GM18517 (cell line): Measurements from ENCODE around the gene MYO15A.
A peak's percentile ranks its signal among the peaks of the same experiment; 100 is the strongest.

ENCODE experiments used
- ATAC-seq: cut with Tn5 transposase; IDR thresholded peaks from one replicate; pipeline ENCODE4 v1.9.1; 2021; ENCODE audit warnings: mild to moderate bottlenecking, moderate library complexity; ENCODE audit not compliant: unreplicated experiment

The MYO15A gene

DNA sequence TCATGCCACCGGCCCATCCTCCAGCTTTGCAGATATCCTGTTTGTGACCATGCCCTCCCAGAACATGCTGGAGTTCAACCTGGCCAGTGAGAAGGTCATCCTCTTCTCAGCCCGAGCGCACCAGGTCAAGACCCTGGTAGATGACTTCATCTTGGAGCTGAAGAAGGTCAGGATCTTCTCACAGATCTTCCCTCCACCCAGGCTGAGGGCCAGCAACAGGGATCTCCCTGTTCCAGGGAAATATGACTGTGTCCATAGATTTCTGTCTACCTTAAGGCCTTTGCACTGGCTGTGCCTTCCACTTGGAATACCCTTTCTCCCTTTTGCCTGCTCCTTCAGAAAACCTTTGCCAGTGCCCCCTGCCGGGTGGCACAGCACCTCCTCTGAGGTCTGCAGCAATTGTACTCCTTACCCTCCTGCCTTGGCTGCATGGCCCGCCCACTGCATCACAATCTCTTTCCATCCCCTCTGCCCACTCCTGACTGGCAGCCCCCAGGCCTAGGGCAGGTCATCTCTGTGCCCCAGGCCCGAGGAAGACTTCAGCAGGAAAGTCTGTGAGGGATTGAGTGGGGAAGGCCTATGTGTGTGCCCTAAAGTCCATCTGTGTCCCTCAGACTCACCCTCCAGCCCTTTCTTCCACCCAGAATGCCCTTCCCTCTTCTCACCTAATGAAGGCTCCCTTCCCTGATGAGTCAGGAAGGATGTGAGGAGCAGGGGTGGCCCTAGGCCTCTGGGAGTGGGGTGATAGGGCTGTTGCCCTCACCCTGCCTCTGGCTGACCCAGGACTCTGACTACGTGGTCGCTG lies 47.8 kb downstream of the MYO15A start:
- ATAC-seq: no peak

DNA sequence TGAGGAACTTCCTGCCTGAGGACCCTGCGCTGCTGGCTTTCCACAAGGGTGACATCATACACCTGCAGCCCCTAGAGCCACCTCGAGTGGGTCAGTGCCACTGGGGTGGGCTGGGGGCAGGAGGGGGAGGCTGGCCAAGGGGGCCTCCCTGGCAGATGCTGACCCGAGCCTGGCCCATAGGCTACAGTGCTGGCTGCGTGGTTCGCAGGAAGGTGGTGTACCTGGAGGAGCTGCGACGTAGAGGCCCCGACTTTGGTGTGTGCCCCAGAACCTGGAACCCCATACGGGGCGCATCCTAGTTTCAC lies 48.4 kb downstream of the MYO15A start:
- ATAC-seq: no peak

DNA sequence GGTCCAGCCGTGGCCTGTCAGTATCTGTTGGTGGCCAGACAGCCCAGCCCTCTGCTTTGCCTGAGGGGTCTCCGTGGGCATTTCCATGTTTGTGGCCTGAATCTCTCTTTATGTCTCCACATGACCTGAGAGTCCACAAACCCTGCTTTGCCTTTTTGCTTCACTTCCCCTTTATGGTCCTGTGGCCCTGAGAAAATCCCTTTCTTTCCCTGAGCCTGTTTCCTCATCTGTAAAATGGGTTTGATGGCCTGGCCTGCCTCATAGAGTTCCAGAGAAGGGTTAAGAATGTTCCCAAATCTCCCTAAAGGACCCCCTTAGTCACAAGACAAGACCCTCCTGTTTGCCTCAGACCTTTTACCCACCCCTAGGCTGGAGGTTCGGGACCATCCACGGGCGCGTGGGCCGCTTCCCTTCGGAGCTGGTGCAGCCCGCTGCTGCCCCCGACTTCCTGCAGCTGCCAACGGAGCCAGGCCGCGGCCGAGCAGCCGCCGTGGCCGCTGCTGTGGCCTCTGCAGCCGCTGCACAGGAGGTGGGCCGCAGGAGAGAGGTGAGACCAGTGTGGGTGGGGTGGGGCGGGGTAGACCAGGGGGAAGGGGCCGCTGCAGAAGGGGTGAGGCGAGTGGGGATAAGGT lies 48.9 kb downstream of the MYO15A start:
- ATAC-seq: no peak

DNA sequence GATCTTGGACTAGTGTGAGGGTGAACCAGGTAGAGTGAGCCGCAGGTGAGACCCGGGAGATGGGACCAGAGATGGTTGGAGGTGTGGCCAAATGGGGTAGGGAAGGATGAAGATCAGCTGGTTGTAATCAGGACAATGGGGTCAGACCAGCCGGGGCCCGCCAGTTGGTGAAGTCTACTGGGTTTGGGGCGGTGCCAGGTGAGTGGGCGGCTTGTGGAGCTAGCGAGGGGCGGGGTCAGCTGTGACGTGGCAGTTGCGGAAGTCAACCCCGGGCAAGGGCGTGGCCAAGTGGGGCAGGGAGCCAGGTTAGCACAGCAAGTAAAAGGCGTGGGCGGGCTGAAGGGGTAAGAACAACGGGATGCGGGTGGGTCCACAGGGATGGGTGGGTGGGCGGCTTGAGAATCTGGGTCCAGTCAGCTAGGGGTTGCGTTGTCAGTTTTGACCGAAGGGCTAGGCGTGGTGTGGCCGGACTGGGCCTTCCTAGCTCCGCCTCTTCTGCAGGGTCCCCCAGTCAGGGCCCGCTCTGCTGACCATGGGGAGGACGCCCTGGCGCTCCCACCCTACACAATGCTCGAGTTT lies 49.6 kb downstream of the MYO15A start:
- peak; percentile 44 for ATAC-seq

DNA sequence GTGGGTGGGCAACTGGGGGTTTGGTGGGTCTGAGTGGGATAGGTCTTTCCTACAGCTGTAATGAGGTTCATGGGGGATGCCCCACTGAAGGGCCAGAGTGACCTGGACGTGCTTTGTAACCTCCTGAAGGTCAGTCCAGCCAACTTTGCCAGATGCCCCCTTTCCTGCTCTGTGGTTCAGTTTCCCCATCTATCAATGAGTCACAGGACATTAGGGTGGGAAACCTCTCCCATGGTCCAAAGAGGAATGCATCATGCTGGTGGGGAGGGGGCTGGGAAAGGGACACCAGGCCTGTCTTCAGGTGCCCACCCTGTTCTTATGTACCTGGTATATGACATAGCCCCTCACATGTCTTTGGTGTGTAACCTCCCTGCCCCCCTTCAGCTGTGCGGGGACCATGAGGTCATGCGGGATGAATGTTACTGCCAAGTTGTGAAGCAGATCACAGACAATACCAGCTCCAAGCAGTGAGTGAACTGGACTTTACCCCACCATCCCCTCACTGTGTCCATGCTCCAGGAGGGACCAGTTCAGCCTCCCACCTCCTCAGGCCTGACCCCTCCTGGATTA lies 51.1 kb downstream of the MYO15A start:
- no peak for ATAC-seq

DNA sequence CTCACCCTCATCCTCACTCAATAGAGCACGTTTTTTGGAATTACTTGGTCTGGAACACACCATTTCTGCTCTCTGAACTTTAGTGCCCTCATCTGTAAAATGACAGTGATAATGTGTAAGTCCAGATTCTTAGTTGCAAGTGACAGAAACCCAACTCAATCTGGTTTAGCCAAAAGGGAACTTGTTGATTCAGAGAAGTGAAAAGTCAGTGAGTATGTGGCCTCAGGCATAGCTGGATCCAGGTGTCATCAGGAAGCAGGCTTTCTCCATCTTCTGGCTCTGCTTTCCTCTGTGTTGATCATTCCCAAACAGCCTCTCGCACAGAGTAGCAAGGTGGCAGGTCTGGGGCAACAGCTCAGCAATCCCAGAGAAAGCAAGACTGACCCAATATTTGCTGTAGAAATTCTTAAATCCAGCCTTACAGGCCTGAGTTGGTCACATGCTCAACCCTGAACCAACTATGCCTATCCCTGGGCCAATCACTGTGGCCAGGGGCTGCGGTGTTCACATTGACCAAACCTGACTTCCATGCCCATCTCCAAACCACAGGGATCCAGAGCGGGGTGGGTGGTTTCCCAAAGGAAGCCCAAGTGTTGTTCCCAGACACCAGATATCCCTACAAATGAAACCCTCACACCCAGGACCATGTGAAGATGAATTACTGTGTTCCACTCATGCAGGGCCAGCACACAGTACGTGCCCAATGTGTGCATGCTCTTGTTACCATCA lies 51.7 kb downstream of the MYO15A start:
- no peak for ATAC-seq

DNA sequence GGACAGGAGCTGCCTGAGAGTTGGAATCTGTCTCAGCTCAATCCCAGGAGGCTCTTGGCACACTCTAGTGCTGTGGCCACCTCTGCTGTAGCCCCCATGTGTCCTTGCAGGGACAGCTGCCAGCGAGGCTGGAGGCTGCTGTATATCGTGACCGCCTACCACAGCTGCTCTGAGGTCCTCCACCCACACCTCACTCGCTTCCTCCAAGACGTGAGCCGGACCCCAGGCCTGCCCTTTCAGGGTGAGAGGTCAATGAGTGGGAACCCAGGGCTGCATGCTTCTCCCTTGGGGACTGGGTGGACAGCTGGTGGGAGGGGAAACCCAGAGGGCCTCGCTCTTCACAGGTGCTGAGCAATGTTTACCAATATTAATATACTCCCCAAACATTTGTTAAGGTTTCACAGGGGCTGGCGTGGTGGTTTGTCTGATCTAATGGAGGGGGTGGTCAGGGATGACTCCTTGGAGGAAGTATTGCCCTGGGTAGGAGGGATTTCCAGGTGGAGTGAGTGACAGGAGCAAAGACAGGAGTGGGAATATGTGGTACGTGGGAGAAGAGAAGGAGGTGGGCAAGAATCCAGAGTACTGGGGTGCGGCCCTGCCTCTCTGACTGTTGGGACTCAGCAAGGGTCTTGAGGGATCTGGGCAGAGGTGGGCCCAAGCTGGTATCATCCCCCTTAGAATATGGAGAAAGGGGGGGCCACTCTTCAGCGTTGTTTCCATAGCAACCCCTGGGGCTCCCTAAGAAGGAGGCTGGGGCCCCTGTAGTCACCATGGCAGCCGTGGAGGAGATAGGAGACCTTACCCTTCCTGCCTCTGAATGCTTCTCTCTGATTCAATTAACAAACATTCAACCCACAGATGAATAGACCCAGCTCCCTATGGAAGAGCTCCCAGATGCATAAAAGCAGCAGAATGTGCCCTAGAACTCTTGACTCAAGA lies 52.9 kb downstream of the MYO15A start:
- ATAC-seq: peak; percentile 57

DNA sequence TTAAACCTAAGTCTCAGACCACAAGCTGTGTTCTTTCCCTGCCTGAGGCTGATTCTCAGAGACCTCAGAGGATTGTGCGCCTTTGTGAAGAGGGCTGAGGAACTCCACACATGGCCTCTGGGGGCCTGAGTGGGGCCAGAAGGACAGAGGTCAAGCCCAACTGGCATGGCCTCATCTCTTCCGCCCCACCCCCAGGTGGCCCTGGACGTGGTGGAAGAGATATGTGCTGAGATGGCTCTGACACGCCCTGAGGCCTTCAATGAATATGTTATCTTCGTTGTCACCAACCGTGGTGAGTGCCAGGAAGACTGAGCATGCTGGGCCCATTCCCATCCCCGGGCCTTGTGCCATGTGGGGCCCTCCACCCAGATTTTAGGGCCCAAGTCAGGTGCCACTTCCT lies 55.0 kb downstream of the MYO15A start:
- no peak for ATAC-seq

DNA sequence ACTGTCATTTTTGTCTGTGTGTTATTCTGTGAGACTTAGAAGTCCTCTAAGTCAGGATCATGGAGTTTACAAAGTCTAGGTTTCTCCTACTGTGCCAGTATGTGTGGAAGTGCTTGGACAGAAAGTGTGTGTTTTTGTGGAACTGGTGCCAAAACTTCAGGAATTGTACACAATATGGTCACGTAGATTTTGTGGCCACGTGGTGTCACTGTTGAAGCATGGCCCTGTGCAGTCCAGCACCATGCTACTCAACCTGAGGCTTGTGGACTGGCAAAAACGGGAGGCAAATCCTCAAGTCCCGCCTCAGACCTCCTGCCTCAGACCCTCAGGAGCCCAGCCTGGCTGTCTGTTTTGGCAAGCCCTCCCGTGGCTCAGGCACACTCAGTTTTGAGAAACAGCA lies 58.3 kb downstream of the MYO15A start:
- ATAC-seq: no peak

DNA sequence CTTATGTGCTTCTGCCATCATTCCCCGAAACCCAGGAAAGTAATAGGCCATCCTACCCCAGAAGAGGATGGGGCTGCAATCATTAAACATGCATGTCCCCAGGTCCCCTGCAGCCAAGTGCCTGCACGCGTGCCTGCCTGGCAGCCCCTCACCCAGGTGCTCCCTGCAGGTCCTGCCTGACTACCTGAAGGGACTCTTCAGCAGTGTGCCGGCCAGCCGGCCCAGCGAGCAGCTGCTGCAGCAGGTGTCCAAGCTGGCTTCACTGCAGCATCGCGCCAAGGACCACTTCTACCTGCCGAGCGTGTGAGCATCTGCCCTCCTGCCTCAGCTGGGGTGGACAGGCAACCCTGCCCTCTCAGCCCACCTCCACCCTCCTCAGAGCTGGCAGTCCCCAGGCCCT lies 58.9 kb downstream of the MYO15A start:
- no peak for ATAC-seq

DNA sequence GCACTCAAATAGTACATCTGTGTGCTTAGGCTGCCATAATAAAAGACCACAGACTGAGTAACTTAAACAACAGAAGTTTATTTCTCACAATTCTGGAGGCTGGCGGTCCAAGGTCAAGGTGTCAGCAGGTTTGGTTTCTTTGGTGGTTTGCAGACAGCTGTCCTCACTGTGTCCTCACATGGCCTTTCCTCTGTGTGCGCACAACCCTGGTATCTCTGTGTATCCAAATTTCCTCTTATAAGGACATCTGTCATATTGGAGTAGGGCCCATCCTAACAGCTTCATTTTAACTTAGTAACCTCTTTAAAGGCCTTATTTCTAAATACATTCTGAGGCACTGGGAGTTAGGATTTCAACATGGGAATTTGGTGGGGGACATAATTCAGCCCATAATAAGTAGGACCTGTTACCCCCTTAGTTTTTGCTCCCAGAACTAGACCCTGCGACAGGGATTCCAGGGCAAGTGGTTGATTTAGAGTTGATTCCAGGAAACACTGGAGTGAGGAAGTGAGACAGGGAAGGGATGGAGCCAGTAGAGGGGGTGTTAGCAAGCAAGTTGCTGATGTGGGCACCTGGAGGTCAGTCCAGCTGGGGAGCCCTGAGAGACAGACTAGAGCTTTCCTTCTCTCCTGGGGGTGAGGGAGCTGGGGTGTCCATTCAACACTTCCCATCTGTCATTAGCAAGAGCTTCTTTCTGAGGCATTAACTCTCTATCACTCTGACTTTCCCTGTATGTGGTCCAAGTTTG lies 64.1 kb downstream of the MYO15A start:
- no peak for ATAC-seq

DNA sequence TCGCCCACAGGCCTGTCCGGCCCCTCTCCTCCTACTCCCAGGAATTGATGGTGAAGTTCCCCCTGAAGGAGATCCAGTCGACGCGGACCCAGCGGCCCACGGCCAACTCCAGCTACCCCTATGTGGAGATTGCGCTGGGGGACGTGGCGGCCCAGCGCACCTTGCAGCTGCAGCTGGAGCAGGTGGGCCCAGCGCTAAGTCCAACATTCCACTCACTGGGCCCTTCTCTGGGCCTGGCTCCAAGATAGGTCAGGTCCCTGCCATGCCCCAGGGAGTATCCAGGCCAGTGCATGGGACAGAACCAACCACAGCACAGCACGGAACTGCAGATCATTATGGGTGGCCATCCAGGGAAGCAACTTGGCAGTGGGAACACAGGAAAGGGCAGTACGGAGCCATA lies 65.2 kb downstream of the MYO15A start:
- ATAC-seq: no peak

DNA sequence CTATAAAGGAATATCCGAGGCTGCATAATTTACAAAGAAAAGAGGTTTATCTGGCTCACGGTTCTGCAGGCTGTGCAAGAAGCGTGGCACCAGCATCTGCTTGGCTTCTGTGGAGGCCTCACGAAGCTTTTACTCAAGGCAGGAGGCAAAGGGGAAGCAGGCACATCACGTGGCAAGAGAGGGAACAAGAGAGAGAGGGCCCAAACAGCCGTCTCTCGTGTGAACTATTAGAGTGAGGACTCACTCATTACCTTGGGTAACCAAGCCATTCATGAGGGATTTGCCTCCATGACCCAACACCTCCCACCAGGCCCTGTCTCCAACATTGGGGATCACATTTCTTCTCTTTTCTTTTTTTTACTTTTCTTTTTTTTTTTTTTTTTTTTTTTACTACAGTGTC lies 67.6 kb downstream of the MYO15A start:
- ATAC-seq: no peak

DNA sequence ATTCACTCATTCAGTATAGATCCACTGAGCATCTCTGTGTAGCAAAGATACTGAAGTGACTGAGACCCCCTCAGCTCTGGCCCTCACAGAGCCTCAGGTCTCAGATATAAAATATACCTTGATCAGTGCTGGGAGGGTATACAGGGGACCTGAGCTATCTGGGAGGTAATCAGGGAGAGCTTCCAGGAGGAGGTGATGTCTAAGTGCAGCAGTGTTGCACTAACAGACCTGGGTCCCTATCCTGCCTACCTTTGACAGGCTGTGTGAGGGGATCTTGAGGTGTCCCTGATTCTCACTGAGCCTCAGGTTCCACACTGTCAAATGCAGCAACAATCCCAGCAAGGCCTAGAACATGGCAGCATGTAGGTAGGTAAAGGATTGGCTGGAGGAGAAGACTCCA lies 68.6 kb downstream of the MYO15A start:
- no peak for ATAC-seq

DNA sequence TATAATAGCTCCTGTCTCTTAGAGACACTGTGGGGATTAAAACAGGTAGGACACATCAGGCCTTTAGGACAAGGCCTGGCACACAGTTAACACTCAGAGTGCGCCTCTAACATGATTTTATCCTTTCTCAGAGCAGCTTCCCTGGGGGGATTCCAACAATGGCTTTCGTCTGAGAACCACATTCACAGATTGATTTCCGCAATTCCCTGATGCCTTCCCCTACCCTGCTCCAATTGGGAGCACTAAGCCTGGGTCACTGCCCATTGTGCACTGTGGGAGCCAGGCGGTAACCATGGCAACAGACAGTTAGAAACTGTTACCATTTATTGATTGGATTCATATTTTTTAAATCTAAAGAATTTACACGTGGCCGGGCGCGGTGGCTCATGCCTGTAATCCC lies 69.2 kb downstream of the MYO15A start:
- no peak for ATAC-seq

DNA sequence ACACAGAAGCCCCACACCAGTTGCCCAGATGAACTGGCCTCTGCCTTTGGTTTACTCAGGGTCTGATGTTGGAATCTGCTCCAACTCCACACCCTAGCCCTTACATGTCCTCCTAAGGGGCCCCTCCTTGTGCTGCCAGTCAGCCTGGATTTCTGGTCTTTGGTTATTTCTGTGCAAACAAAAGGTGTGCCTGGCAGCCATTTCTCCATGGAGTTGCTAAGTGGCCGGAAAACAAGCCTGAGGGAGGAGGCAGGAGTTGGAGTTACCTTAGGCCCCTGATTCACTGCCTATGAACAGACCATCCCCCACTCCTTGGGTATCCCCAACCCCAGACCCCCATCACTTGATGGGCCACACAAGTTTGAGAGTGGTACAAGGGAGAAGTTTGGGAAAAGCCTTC lies 70.6 kb downstream of the MYO15A start:
- ATAC-seq: no peak

DNA sequence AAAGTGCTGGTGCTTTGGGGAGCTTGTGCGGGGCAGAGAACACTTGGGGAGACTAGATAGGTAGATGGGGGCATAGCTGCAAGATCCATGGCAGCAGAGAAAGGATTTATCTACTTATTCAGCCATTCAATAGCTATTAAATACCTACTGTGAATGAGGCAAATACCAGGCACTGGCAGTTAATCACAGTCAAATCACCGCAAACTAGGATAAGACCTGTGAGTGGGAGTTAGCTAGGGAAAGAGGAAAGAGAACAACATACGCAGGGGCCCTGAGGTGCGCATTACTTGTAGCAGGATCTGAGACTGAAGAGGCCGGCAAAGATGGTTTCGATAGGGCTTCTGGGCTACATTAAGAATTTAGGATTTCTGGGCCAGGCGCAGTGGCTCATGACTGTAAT lies 71.2 kb downstream of the MYO15A start:
- no peak for ATAC-seq

DNA sequence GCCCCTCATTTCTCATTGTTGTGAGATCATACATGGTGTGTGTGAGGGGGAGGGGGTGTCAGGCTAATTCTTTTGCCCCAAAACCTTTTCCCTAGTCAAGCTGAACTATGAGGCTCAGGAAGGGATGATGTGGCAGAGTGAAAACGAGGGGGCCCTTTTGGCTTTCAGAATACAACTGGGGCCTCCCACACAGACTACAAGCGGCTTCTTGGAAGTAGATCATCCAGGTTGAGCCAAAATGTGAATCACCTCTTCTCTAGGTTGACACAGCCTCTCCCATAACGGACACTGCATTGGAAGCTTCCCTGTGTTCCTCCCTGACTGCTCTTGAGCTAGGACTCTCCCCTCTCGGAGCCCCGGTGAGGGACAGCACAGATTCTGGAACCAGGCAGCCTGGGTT lies 72.8 kb downstream of the MYO15A start:
- ATAC-seq: no peak

DNA sequence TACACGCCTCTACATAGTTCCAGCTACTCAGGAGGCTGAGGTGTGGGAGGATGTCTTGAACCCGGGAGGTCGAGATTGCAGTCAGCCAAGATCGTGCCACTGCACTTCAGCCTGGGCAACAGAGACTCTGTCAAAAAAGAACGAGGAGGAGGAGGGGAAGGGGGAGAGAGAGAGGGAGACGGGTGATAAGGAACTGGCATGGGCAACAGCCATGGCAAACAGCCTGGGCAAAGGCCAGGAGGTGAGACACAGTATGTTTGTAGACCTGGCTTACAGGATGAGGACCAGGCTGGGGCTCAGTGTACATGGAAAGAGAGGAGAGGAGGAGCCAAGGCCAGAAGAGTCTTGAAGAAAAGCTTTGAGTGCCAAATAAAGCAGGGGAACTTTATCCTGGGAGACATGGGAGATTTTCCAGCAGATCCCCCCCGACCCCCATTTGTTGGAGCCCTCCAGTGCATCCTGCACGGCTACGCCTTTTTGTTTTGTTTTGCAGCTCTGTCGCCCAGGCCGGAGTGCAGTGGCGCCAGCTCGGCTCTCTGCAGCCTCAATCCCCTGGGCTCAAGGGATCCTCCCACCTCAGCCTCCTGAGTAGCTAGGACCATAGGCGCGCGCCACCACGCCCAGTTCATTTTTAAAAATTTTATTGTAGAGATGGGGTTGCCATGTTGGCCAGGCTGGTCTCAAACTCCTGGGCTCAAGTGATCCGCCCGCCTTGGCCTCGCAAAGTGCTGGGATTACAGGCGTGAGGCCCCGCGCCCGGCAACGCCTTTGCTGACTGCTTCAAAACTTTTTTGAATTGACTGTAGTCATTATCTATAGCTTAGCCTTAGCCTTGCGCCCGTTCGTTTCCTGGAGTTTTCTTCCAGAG lies 73.8 kb downstream of the MYO15A start:
- ATAC-seq: no peak
